Activated CD4-positive, CD25-positive, alpha-beta regulatory T cell treated with anti-CD3 and anti-CD28 coated beads, Interleukin-2, amount 50 U/mL, for 72 hours (primary cell): ENCODE measurements around the gene ASNS.
"Not testable (repeated sequence)": the region's sequence is repeated elsewhere in the genome, so short reads cannot be mapped to it uniquely, and the experiment has no call there.

Experiments
- DNase-seq: peaks from one replicate; pipeline ENCODE4 v3.0.0; 2021

The ASNS gene

GRCh38 chr7:97872025-97872669 is at the start of gene ASNS:
TSS of gene ASNS (minus strand) at chr7:97872408. CDS start at chr7:97869156, 3,252 bp downstream.
- peak; percentile 93 for DNase-seq

GRCh38 chr7:97921254-97921653 is 49.0 kb upstream of the ASNS start:
- not testable (repeated sequence) for DNase-seq

- DNase-seq = not testable (repeated sequence)
Measured at GRCh38 chr7:97915267-97915666, 43.1 kb upstream of the ASNS start.

- not testable (repeated sequence) for DNase-seq
Measured at GRCh38 chr7:97912294-97912693, 40.1 kb upstream of the ASNS start.

GRCh38 chr7:97896893-97897292 is 24.7 kb upstream of the ASNS start:
- DNase-seq = not testable (repeated sequence)

GRCh38 chr7:97891721-97892120 is 19.5 kb upstream of the ASNS start:
- not testable (repeated sequence) for DNase-seq

GRCh38 chr7:97879527-97879926 is 7.3 kb upstream of the ASNS start:
- DNase-seq = not testable (repeated sequence)

- DNase-seq = not testable (repeated sequence)
Measured at GRCh38 chr7:97874894-97875293, 2.7 kb upstream of the ASNS start.

- no peak for DNase-seq
Measured at GRCh38 chr7:97873606-97874005, 1.4 kb upstream of the ASNS start.

GRCh38 chr7:97871659-97872024 is 566 bp downstream of the ASNS start:
- no peak for DNase-seq

- DNase-seq = no peak
Measured at GRCh38 chr7:97868788-97869187, 3.4 kb downstream of the ASNS start.

- no peak for DNase-seq
Measured at GRCh38 chr7:97868314-97868713, 3.9 kb downstream of the ASNS start.

GRCh38 chr7:97865104-97865503 is 7.1 kb downstream of the ASNS start:
- DNase-seq = no peak

GRCh38 chr7:97859606-97860204 is 12.5 kb downstream of the ASNS start:
- no peak for DNase-seq

- no peak for DNase-seq
Measured at GRCh38 chr7:97858221-97858620, 14.0 kb downstream of the ASNS start.

GRCh38 chr7:97857544-97857943 is 14.7 kb downstream of the ASNS start:
- DNase-seq = no peak

GRCh38 chr7:97851683-97852082 is 20.5 kb downstream of the ASNS start:
- no peak for DNase-seq

- not testable (repeated sequence) for DNase-seq
Measured at GRCh38 chr7:97850262-97851031, 21.8 kb downstream of the ASNS start.

- DNase-seq = no peak
Measured at GRCh38 chr7:97847791-97848190, 24.4 kb downstream of the ASNS start.

GRCh38 chr7:97846945-97847344 is 25.3 kb downstream of the ASNS start:
- no peak for DNase-seq

- DNase-seq = no peak
Measured at GRCh38 chr7:97845622-97846203, 26.5 kb downstream of the ASNS start.

GRCh38 chr7:97844036-97844435 is 28.2 kb downstream of the ASNS start:
- DNase-seq = no peak

GRCh38 chr7:97842772-97843345 is 29.3 kb downstream of the ASNS start:
- DNase-seq = no peak
